ENCODE measurements around the gene PFKFB3. TPM values are rescaled to one million over a fixed set of nuclear protein-coding genes. Genes with fewer than 3 reads are reported as not detected.

PFKFB3 gene
- total and polyA plus RNA-seq, 2 experiments from 2014 or later, result 14.5 to 23.7 TPM

GRCh38 chr10:6296828-6297251 is 94.1 kb downstream of the PFKFB3 start:
- H3K4me3 ChIP-seq, result no peak overlapping the region
- H3K9me2 ChIP-seq (ENCODE audit: insufficient read depth), result no peaks in the 10 kb centered on the region
- H3K4me1 ChIP-seq (ENCODE audit: insufficient read depth), result no peaks in the 10 kb centered on the region
- H3K9me3 ChIP-seq (ENCODE audit: low read depth), result no peaks in the 10 kb centered on the region
- DNase-seq, result no peak
- no peak overlapping the region for H3K4me2 ChIP-seq (ENCODE audit: unreplicated experiment)
- no peaks in the 10 kb centered on the region for H3F3A ChIP-seq (ENCODE audit: insufficient read depth)
- 73 to 83% methylated on average over 3 of the region's 3 CpGs for WGBS, 2 experiments (ENCODE audit: low coverage in 1 of 2, low lambda C conversion rate in 2 of 2, missing lambda C conversion rate in 2 of 2)
- H4K20me1 ChIP-seq (ENCODE audit: insufficient read depth), result no peaks in the 10 kb centered on the region
- no peaks in the 10 kb centered on the region for H3K27me3 ChIP-seq (replicated peaks; ENCODE audit: insufficient read depth)
- TF ChIP-seq EZH2 (IDR thresholded peaks at IDR 0.05; ENCODE audit: insufficient read depth, poor library complexity, severe bottlenecking) (no peak), EZH2phosphoT487 (IDR thresholded peaks at IDR 0.05; ENCODE audit: insufficient read depth, low read depth) (no peak)
- H3K9ac ChIP-seq, result no peak overlapping the region
- no peaks in the 10 kb centered on the region for H3K79me2 ChIP-seq (ENCODE audit: insufficient read depth)
- H3K36me3 ChIP-seq (ENCODE audit: low read depth), result no peaks in the 10 kb centered on the region
- no peak overlapping the region for H2AFZ ChIP-seq
- in situ Hi-C loops (cut with MboI), result no loop called here
- H3K27ac ChIP-seq, result no peak overlapping the region

- 81 to 88% methylated on average over 7 of the region's 7 CpGs for WGBS, 2 experiments (ENCODE audit: low coverage in 1 of 2, low lambda C conversion rate in 2 of 2, missing lambda C conversion rate in 2 of 2)
- Histone ChIP-seq H3K36me3 (ENCODE audit: low read depth) (no peaks in the 10 kb centered on the region), H3F3A (ENCODE audit: insufficient read depth) (no peaks in the 10 kb centered on the region), H4K20me1 (ENCODE audit: insufficient read depth) (no peaks in the 10 kb centered on the region), H3K9me3 (ENCODE audit: low read depth) (no peaks in the 10 kb centered on the region), H3K4me2 (ENCODE audit: unreplicated experiment) (no peak overlapping the region), H3K9ac (no peak overlapping the region), H3K4me1 (ENCODE audit: insufficient read depth) (no peaks in the 10 kb centered on the region), H3K4me3 (no peak overlapping the region), H2AFZ (no peak overlapping the region), H3K79me2 (ENCODE audit: insufficient read depth) (no peaks in the 10 kb centered on the region), H3K9me2 (ENCODE audit: insufficient read depth) (no peaks in the 10 kb centered on the region), H3K27me3 (replicated peaks; ENCODE audit: insufficient read depth) (no peaks in the 10 kb centered on the region), H3K27ac (no peak overlapping the region)
- no peak for DNase-seq
- TF ChIP-seq EZH2 (IDR thresholded peaks at IDR 0.05; ENCODE audit: insufficient read depth, poor library complexity, severe bottlenecking), result no peak
- TF ChIP-seq EZH2phosphoT487 (IDR thresholded peaks at IDR 0.05; ENCODE audit: insufficient read depth, low read depth), result no peak
- in situ Hi-C loops (cut with MboI), result no loop called here
Observed at GRCh38 chr10:6297522-6297921, 94.8 kb downstream of the PFKFB3 start.

- Histone ChIP-seq H4K20me1 (ENCODE audit: insufficient read depth) (no peaks in the 10 kb centered on the region), H3K79me2 (ENCODE audit: insufficient read depth) (no peaks in the 10 kb centered on the region), H3K9ac (no peak overlapping the region), H3K27ac (no peak overlapping the region), H3K4me3 (no peak overlapping the region), H3F3A (ENCODE audit: insufficient read depth) (no peaks in the 10 kb centered on the region), H3K36me3 (ENCODE audit: low read depth) (no peaks in the 10 kb centered on the region), H3K4me1 (ENCODE audit: insufficient read depth) (no peaks in the 10 kb centered on the region), H3K4me2 (ENCODE audit: unreplicated experiment) (no peak overlapping the region), H3K9me3 (ENCODE audit: low read depth) (no peaks in the 10 kb centered on the region), H3K27me3 (replicated peaks; ENCODE audit: insufficient read depth) (no peaks in the 10 kb centered on the region), H3K9me2 (ENCODE audit: insufficient read depth) (no peaks in the 10 kb centered on the region), H2AFZ (no peak overlapping the region)
- TF ChIP-seq EZH2 (IDR thresholded peaks at IDR 0.05; ENCODE audit: insufficient read depth, poor library complexity, severe bottlenecking) (no peak), EZH2phosphoT487 (IDR thresholded peaks at IDR 0.05; ENCODE audit: insufficient read depth, low read depth) (no peak)
- no peak for DNase-seq
- in situ Hi-C loops (cut with MboI), result no loop called here
- WGBS, 2 experiments (ENCODE audit: low coverage in 1 of 2, low lambda C conversion rate in 2 of 2, missing lambda C conversion rate in 2 of 2), result 77 to 83% methylated on average over 2 of the region's 2 CpGs
Observed at GRCh38 chr10:6297951-6298381, 95.2 kb downstream of the PFKFB3 start.

GRCh38 chr10:6298428-6298827 is 95.7 kb downstream of the PFKFB3 start:
- H3K36me3 ChIP-seq (ENCODE audit: low read depth), result no peaks in the 10 kb centered on the region
- no peaks in the 10 kb centered on the region for H3K4me1 ChIP-seq (ENCODE audit: insufficient read depth)
- no peak for TF ChIP-seq EZH2phosphoT487 (IDR thresholded peaks at IDR 0.05; ENCODE audit: insufficient read depth, low read depth)
- no peak for TF ChIP-seq EZH2 (IDR thresholded peaks at IDR 0.05; ENCODE audit: insufficient read depth, poor library complexity, severe bottlenecking)

GRCh38 chr10:6299234-6299633 is 96.5 kb downstream of the PFKFB3 start:
- Histone ChIP-seq H3K9me3 (ENCODE audit: low read depth) (no peaks in the 10 kb centered on the region), H3K27me3 (replicated peaks; ENCODE audit: insufficient read depth) (no peaks in the 10 kb centered on the region), H3K4me2 (ENCODE audit: unreplicated experiment) (no peak overlapping the region), H3K79me2 (ENCODE audit: insufficient read depth) (no peaks in the 10 kb centered on the region), H2AFZ (no peak overlapping the region), H3K4me1 (ENCODE audit: insufficient read depth) (no peaks in the 10 kb centered on the region), H4K20me1 (ENCODE audit: insufficient read depth) (no peaks in the 10 kb centered on the region), H3K4me3 (no peak overlapping the region), H3K9ac (no peak overlapping the region), H3K27ac (no peak overlapping the region), H3K36me3 (ENCODE audit: low read depth) (no peaks in the 10 kb centered on the region), H3K9me2 (ENCODE audit: insufficient read depth) (no peaks in the 10 kb centered on the region), H3F3A (ENCODE audit: insufficient read depth) (no peaks in the 10 kb centered on the region)
- DNase-seq, result no peak
- in situ Hi-C loops (cut with MboI), result no loop called here
- TF ChIP-seq EZH2phosphoT487 (IDR thresholded peaks at IDR 0.05; ENCODE audit: insufficient read depth, low read depth) (no peak), EZH2 (IDR thresholded peaks at IDR 0.05; ENCODE audit: insufficient read depth, poor library complexity, severe bottlenecking) (no peak)
- 90 to 92% methylated on average over 11 of the region's 11 CpGs for WGBS, 2 experiments (ENCODE audit: low coverage in 1 of 2, low lambda C conversion rate in 2 of 2, missing lambda C conversion rate in 2 of 2)

More at GRCh38 chr10:6298428-6298827, 95.7 kb downstream of the PFKFB3 start:
- Histone ChIP-seq H3K9me3 (ENCODE audit: low read depth) (no peaks in the 10 kb centered on the region), H3K79me2 (ENCODE audit: insufficient read depth) (no peaks in the 10 kb centered on the region), H3K4me3 (no peak overlapping the region), H4K20me1 (ENCODE audit: insufficient read depth) (no peaks in the 10 kb centered on the region), H3K27me3 (replicated peaks; ENCODE audit: insufficient read depth) (no peaks in the 10 kb centered on the region), H3K4me2 (ENCODE audit: unreplicated experiment) (no peak overlapping the region), H3F3A (ENCODE audit: insufficient read depth) (no peaks in the 10 kb centered on the region), H3K27ac (no peak overlapping the region), H2AFZ (no peak overlapping the region), H3K9me2 (ENCODE audit: insufficient read depth) (no peaks in the 10 kb centered on the region), H3K9ac (no peak overlapping the region)
- DNase-seq, result no peak
- WGBS, 2 experiments (ENCODE audit: low coverage in 1 of 2, low lambda C conversion rate in 2 of 2, missing lambda C conversion rate in 2 of 2), result 92 to 98% methylated on average over 5 of the region's 5 CpGs
- in situ Hi-C loops (cut with MboI), result no loop called here
